Measurements from ENCODE around the gene RGS6. TPM values are rescaled to one million over a fixed set of nuclear protein-coding genes. Genes with fewer than 3 reads are reported as not detected.

Gene RGS6
- total and polyA plus RNA-seq, 2 of the 4 experiments (the other 2 are of a cell fraction) = not detected

DNA sequence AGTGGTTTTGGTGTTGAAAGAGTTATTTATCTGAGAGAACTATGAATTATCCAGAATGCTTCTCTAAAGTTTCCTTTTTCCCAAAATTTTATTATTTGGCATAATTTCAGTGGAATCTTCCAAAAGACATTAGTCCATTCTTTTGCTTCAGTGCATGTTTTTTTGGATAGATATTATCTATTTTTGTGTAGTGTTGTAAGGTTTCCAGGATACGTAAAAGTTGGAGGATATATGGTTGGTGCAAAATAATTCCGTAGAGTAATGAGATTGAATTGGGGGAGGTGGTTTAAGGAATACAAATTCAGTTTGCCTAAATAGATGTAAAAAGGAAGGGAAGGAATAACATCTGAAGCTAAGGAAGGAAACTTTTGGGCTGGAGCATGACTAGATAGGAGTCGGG, 186.6 kb downstream of the RGS6 start:
- H3K4me2 ChIP-seq (ENCODE audit: low read depth, low read length) = no peak overlapping the region
- ChIA-PET CTCF (no interaction called here), POLR2A (ENCODE audit: unreplicated experiment) (no interaction called here)
- no peak overlapping the region for H2BK15ac ChIP-seq (ENCODE audit: low read depth, low read length)
- intact Hi-C loops (cut with micrococcal nuclease) = no loop called here
- ATAC-seq (ENCODE audit: low read depth) (no peak), DNase-seq (no peak)
- BruUV-seq (replicated peaks) = no TSS peak
- H3K27ac ChIP-seq (ENCODE audit: insufficient read depth, low read length) = no peak overlapping the region
- H3K9me3 ChIP-seq (ENCODE audit: control insufficient read depth, insufficient read depth, low read length) = no peaks in the 10 kb centered on the region
- no peaks in the 10 kb centered on the region for H3K9me1 ChIP-seq (ENCODE audit: insufficient read depth, low read length)
- no peaks in the 10 kb centered on the region for H3K79me1 ChIP-seq (ENCODE audit: low read depth in 1 of 2, low read length in 2 of 2)
- H3K18ac ChIP-seq (ENCODE audit: low read depth, low read length) = no peak overlapping the region
- TF ChIP-seq RCOR1 (IDR thresholded peaks at IDR 0.05; ENCODE audit: insufficient replicate concordance, low read length) = no peak
- TF ChIP-seq POLR2A (IDR thresholded peaks at IDR 0.05; ENCODE audit: low read depth, low read length) = no peak
- TF ChIP-seq SMC3 (IDR thresholded peaks at IDR 0.05; ENCODE audit: low read depth, low read length) = no peak
- no peak for TF ChIP-seq CEBPB (IDR thresholded peaks at IDR 0.05; ENCODE audit: low read depth, low read length)
- no peak for TF ChIP-seq MXI1 (IDR thresholded peaks at IDR 0.05; ENCODE audit: borderline replicate concordance, low read depth, low read length)
- no peaks in the 10 kb centered on the region for H4K20me1 ChIP-seq (ENCODE audit: insufficient read depth, low read length)
- no peak overlapping the region for H3K56ac ChIP-seq (ENCODE audit: extremely low read depth, insufficient read depth, low read length)
- in situ Hi-C loops (cut with MboI; ENCODE audit: low sequenced_read_pairs) = no loop called here
- H2AK5ac ChIP-seq (ENCODE audit: low read depth, low read length) = no peak overlapping the region
- dilution Hi-C loops (cut with HindIII; ENCODE audit: low sequenced_read_pairs, unreplicated experiment) = no loop called here
- no peak overlapping the region for H2BK120ac ChIP-seq (ENCODE audit: low read depth, low read length)
- no peak overlapping the region for H3K9ac ChIP-seq (ENCODE audit: low read depth, low read length)
- no peaks in the 10 kb centered on the region for H3K27me3 ChIP-seq (ENCODE audit: control insufficient read depth, insufficient read depth, low read length)
- H4K91ac ChIP-seq (ENCODE audit: insufficient read depth, low read depth, low read length) = no peak overlapping the region
- H2AFZ ChIP-seq (replicated peaks; ENCODE audit: low read length, poor library complexity) = no peak overlapping the region
- no peak overlapping the region for H2AK9ac ChIP-seq (replicated peaks; ENCODE audit: low read depth, low read length, poor library complexity)
- H2BK5ac ChIP-seq (ENCODE audit: low read depth, low read length, poor library complexity, severe bottlenecking) = no peak overlapping the region
- no CpG with 5 or more reads among the region's 3 CpGs for WGBS, 2 experiments (ENCODE audit: extremely low coverage in 2 of 2, insufficient read length in 1 of 2)
- no peak overlapping the region for H3K23ac ChIP-seq (ENCODE audit: low read depth, low read length)
- no peak overlapping the region for H2BK20ac ChIP-seq (ENCODE audit: low read depth, low read length)
- H3K36me3 ChIP-seq (ENCODE audit: control insufficient read depth, insufficient read depth, low read length) = no peaks in the 10 kb centered on the region
- H4K5ac ChIP-seq (ENCODE audit: low read depth, low read length) = no peak overlapping the region
- H4K8ac ChIP-seq (ENCODE audit: low read depth in 2 of 2, low read length in 2 of 2) = no peak overlapping the region
- no peaks in the 10 kb centered on the region for H3K4me1 ChIP-seq (ENCODE audit: control insufficient read depth, insufficient read depth, low read length)
- no peak overlapping the region for H3K4ac ChIP-seq (ENCODE audit: low read depth, low read length)
- H3K14ac ChIP-seq (replicated peaks; ENCODE audit: low read depth, low read length) = no peak overlapping the region
- H3K4me3 ChIP-seq (ENCODE audit: insufficient read depth, low read depth, low read length) = no peak overlapping the region
